GM10266 (cell line): ENCODE results near the gene CACNA1C.

ENCODE experiments used
- DNase-seq: peaks from one replicate; pipeline ENCODE4 v3.0.0; 2012; ENCODE audit errors: extremely low spot score
- TF ChIP-seq, protein P1 (sequence below): IDR thresholded peaks from 2 replicates; pipeline ENCODE4 v1.5.1; 2012; ENCODE audit warnings: mild to moderate bottlenecking, low read depth; ENCODE audit not compliant: control insufficient read depth, insufficient read depth; ENCODE audit errors: missing control alignments

Gene CACNA1C

DNA sequence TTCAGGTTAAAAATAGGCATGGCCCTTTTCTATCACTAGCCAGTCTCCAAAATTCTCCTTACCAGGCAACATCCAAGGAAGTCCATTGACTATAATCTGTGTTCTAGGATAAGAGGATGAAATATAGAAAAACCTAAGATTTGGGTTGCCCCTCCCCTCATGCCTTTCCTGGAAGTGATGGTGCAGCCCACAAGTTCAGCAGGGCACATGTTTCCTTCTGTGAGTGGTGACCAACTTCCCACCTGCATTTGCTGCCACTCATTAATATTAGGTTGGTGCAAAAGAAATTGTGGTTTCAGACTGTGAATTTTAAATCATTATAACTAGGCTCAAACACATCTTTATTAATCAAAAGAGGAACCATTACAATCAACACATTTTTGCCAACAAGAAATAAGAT is 491.4 kb downstream of the CACNA1C start:
- TF ChIP-seq, protein P1, sequence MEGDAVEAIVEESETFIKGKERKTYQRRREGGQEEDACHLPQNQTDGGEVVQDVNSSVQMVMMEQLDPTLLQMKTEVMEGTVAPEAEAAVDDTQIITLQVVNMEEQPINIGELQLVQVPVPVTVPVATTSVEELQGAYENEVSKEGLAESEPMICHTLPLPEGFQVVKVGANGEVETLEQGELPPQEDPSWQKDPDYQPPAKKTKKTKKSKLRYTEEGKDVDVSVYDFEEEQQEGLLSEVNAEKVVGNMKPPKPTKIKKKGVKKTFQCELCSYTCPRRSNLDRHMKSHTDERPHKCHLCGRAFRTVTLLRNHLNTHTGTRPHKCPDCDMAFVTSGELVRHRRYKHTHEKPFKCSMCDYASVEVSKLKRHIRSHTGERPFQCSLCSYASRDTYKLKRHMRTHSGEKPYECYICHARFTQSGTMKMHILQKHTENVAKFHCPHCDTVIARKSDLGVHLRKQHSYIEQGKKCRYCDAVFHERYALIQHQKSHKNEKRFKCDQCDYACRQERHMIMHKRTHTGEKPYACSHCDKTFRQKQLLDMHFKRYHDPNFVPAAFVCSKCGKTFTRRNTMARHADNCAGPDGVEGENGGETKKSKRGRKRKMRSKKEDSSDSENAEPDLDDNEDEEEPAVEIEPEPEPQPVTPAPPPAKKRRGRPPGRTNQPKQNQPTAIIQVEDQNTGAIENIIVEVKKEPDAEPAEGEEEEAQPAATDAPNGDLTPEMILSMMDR = no peak
- DNase-seq = no peak

DNA sequence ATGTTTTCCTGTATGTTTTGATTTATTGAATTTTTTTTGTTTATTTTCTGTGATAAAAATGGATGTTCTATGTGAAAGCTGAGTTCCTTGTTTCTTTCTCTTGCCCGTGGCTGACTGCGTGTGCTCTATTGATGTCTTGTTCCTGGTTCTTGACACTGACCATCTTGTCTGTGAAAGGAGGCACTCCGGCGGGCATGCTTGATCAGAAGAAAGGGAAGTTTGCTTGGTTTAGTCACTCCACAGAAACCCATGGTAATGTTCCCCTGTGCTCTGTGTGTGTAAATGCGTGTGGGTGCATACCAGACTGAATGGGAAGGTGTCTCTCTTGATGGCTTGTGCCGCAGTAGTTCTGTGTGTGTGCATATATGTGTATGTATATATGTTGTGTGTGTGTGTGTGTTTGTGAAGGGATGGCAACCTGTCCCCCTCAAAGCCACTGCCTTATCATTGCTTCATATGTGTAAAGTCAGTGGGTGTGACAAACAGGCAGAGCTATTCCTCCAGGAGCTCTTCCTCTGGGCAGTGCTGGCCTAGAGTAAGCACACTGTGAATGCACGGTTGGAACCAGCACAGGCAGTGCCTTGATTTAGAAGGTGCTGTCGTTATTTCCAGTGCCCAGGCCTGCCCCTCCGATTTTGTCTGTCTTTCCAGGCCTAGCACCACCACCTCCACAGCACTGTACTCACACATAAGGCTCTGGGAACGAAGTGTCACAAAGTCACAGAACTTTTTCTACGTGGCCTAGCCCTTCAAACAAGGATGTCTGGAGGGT is 494.7 kb downstream of the CACNA1C start:
- DNase-seq = no peak
- TF ChIP-seq, protein P1 = no peak

DNA sequence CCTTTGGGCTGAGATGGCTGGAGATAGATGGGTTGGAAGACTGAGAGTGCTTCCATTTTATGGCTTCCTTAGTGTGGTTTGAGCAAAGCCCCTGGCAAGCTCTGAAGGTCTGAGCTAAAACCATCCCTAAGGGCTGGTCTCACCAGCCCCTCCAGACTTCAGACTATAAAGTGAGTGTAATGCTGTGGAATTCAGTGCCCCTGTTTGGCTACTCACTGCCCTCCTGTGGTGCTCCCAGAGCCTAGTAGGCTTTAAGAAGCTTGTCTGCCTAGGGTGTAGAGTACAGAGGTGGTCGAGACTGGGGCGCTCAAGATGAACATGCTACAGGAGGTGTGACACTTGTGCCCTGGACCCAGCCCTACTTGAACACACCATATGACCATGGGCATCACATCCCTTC is 495.3 kb downstream of the CACNA1C start:
- no peak for DNase-seq
- TF ChIP-seq, protein P1 = no peak

DNA sequence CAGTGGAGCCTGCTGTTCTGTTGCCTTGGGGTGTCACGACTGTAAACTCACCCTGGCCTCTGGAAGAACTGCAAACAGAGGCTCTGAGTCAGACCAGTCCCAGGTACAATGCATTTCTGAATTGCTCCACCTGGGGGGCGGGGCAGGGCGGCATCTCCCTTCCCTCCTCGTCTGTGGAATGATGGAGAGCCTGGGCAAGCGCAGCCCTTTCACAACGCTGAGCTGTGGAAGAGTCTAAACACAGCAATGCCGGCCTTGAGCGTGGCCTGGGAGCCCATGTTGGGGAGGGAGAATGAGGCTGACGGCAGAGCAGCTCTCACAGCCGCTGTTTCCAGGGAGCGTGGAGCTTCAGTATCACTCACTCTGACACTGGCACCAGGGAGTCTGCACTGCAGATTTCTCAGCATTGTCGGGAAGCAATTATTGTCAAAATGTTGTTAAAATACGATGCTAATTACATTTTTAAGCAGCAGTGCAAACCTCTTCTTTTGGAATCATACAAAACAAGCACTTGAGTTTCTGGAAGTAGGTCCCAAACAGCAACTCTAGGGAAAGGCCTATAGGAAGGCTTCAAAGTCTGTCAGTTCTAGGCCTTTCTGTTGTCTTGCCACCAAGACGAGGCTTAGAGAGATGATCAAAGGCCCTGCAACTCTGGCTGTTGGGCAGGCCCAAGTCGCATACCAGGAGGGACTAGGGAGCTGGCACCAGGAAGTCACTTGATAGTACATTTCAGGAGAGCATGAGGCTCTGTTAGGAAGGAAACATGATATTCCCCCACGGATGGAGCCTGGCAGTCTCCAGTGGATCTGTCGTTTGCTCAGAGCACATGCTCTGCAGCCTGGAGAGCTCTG is 498.0 kb downstream of the CACNA1C start:
- no peak for DNase-seq
- TF ChIP-seq, protein P1 = no peak

DNA sequence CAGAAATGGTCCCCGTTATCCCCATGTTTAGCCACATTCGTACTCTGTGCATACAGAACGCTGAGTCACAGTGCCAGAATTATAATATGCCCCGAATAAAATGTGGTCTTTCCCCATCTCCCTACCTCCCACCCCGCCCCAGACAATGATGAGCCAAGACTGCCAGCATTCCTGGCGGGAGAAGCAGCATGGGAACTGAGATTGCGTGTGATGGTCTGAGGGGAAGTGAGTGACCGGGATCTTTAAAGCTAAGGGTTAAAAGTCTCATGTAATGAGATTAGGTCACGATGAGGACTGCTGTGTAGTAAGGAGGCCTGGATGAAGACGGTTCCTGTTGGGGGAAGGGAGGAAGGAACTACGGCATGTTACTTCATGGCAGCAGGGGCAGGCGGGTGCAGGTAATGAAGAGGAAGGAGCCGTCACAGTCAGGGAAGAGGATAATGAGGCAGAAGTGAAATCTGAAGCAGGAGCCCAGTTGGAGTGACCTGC is 498.7 kb downstream of the CACNA1C start:
- TF ChIP-seq, protein P1 = no peak
- no peak for DNase-seq

DNA sequence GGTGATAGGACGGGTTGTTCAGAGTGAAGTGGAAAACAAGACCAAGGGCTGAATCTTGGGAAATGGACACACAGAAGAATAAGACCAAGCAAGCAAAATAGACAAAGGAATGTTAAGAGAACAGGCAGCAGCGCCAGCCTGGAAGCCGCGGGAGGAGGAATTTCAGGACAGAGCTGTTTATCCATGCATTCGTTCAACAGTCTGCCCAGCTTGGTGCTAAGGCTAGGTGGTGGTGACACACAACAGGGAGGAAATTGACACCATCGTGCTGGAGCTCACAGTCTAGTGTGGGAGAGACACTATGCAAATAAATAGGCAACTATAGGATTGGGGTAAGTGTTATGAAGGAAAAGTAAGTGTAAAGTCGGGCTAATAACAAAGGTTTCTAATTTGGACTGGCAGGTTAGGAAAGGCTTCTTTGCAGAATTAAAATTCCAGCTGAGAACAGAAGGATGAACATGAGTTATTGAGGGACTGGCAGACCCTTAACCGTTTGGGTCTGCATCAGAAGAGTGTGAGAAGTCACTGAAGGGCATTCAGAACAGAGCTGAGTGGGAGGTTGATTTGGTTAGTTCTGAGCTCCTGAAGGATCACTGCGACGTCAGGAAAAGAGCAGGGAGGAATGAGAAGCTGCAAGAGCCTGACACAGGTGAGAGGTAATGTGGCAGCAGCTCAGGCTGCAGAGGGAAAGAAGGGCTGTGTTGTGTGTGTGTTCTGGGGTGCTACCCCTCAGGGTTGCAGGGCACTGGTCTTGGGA is 499.4 kb downstream of the CACNA1C start:
- TF ChIP-seq, protein P1 = no peak
- no peak for DNase-seq
